Stimulated activated naive CD4-positive, alpha-beta T cell (primary cell): ENCODE measurements around the gene HELZ.
"Not testable (repeated sequence)": the region's sequence is repeated elsewhere in the genome, so short reads cannot be mapped to it uniquely, and the experiment has no call there.

Experiments used
- DNase-seq, 6 experiments: peaks; one replicate each; lab custom pipeline; 2025; lab: John Stamatoyannopoulos, UW

Gene HELZ, protein sequence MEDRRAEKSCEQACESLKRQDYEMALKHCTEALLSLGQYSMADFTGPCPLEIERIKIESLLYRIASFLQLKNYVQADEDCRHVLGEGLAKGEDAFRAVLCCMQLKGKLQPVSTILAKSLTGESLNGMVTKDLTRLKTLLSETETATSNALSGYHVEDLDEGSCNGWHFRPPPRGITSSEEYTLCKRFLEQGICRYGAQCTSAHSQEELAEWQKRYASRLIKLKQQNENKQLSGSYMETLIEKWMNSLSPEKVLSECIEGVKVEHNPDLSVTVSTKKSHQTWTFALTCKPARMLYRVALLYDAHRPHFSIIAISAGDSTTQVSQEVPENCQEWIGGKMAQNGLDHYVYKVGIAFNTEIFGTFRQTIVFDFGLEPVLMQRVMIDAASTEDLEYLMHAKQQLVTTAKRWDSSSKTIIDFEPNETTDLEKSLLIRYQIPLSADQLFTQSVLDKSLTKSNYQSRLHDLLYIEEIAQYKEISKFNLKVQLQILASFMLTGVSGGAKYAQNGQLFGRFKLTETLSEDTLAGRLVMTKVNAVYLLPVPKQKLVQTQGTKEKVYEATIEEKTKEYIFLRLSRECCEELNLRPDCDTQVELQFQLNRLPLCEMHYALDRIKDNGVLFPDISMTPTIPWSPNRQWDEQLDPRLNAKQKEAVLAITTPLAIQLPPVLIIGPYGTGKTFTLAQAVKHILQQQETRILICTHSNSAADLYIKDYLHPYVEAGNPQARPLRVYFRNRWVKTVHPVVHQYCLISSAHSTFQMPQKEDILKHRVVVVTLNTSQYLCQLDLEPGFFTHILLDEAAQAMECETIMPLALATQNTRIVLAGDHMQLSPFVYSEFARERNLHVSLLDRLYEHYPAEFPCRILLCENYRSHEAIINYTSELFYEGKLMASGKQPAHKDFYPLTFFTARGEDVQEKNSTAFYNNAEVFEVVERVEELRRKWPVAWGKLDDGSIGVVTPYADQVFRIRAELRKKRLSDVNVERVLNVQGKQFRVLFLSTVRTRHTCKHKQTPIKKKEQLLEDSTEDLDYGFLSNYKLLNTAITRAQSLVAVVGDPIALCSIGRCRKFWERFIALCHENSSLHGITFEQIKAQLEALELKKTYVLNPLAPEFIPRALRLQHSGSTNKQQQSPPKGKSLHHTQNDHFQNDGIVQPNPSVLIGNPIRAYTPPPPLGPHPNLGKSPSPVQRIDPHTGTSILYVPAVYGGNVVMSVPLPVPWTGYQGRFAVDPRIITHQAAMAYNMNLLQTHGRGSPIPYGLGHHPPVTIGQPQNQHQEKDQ (N-terminal part only)

DNA sequence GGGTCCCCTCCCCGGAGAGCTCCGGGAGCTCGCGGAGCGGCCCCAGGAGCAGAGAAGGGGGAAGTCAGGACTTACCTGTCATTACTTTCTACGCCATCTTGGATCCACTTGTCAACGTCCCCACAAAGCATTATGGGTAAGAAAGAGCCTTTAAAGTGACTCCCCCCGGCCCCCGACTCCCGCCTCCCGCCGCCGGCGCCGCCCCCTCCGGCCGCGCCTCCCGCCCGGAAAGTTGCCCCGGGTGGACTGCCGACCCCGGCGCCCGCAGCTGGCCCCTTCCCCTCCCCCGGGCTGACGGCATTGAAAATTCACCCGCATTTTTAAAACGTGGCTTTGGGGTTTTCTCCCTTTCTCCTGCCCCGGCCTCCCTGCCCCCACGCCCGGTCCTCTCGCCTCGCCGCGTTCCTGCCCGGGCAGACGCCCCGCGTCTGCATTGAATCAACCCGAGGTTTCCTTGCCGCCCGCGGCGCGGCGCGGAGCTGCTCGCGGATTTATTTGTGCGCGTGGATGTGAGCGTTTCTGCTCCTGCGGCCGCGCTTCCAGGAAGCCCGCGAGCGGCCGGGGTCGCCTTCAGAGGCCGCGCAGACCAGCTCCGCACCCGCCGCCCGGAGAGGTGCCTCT, at the start of gene HELZ:
Gene HELZ (minus strand): TSS at position 124 of the 621 bp plus-strand sequence. CDS start 26,392 bp downstream, outside the sequence.
- DNase-seq: peak; percentile 51 to 77 (median 69)

DNA sequence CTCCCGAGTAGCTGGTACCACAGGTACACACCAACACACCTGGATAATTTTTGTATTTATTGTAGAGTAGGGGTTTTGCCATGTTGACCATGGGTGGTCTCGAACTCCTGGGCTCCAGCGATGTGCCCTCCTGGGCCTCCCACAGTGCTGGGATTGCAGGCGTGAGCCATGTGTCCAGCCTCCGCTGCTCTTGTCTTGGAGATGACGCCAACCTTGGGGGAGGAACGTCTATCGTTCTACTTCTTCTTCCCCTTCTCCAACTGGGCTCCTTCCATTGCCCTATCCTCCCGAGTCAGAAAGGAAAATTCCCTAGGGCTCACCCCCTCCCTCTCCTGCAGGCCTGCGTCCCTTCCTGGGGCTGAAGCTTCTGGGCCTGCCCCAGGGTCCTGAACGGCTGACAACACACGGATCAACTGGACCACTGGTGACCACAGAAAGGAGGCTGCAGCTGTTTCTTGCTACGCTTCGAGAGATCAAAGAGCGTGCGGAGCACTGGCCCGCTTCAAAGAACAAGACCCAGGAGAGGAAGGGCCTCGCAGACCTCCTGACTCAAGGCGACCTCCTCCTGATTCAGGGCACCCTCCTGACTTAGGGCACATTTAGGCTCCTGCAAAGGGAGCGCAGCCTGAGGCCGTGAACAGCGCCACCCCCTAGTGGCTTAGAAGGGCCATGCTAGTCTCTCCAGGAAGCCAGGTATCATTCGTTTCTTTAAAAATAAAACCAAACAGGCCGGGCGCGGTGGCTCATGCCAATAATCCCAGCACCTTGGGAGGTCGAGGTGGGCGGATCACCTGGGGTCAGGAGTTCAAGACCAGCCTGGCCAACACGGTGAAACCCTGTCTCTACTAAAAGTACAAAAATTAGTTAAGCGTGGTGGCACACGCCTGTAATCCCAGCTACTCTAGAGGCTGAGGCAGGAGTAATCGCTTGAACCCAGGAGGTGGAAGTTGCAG, 48.5 kb upstream of the HELZ start:
- peak; percentile 23 to 68 (median 32) for DNase-seq

DNA sequence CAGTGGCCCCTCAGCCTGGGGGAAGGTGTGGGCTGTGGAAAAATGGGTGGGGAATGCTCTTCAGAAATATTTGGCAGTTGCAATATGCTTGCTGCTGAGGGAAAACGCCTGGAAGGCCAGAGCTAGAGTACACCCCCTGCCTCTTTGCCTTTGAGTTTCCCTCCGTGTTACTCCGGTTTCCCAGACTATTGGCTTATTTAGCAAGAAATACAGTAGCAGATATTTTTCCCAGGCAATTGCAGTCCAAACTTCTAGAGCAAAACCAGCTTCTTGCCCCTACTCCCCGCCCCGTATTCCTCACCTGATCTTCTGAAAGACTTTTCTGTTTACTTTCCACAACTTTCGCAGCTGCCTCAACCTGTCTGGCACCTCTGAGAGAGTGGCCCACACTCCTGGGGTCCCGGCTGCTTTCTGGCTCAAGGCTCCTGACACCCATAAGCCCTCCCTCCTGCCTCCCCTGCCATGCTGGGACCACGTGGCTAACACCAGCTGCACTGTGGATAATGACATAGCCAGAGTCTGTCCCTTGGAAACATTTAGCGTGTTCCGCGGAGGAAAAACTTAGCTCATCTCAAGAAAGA, 45.8 kb upstream of the HELZ start:
- DNase-seq: no peak

DNA sequence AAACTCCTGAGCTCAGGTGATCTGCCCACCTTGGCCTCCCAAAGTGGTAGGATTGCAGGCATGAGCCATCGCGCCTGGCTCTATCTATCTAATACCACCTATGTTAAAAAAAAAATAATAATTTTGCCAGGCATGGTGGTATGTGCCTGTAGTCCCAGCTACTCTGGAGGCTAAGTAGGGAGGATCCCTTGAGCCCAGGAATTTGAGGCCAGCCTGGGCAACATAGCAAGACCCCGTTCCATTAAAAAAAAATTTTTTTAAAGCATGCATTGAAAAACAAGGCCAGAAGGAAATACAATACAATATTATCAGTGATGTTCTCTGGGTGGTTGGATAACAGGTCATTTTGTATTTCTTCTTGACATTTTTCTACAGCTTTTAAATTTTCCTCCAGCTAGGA, 45.2 kb upstream of the HELZ start:
- no peak for DNase-seq

DNA sequence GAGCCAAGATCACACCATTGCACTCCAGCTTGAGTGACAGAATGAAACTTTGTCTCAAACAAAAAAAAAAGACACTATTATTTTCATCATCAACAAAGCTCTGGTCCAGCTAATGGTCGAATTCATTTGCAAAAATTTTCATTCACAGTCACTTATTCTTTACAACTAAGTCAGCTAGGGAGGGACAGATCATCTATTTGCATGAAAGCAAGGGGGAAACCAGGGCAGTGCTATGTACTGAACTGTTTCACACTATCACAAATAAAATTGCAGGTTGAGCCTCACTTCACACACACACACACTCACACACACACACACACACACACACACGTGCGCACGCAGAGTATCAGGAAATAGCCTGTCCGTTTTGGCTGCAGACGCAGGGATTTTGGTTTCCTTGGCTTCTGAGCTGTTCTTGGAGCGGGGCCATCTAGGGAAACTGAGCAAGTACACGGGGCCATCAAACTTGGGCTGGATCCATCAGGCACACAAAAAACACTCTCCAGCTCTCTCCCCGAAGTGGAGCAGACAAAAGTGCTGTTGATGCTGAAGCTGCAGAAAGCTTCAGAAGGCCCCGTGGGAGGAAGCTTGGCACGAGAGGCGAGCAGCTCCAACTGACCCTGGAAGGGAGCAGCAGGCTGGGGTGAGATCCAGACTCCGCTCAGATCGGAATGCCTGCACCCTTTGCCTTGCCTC, 44.3 kb upstream of the HELZ start:
- no peak for DNase-seq

DNA sequence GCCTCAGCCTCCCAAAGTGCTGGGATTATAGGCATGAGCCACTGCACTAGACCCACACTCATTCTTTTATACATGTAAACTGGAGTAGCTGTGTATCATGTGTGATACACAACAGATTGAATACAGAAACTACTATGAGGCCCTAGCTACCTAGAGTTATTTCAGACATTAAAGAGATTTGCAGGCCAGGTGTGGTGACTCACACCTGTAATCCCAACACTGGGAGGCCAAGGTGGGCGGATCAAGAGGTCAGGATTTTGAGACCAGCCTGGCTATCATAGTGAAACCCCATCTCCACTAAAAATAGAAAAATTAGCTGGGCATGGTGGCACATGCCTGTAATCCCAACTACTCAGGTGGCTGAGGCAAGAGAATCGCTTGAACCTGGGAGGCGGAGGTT, 41.8 kb upstream of the HELZ start:
- not testable (repeated sequence) for DNase-seq

DNA sequence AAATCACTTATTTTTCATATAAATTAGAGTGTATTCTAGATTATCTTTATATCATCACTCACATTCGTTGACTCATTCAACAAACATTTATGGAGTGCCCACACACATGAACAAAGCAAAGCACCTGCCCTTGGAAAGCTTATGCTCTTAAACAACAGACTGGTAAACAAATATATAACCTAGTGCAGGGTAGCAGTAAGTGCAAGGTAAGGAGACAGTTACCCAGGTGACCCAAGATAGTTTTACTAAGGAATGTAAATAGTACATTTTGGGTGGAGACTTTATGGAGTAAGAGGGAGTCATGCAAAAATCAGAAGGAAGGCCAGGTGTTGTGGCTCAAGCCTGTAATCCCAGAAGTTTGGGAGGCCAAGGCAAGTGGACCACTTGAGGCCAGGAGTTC, 40.4 kb upstream of the HELZ start:
- DNase-seq: no peak

DNA sequence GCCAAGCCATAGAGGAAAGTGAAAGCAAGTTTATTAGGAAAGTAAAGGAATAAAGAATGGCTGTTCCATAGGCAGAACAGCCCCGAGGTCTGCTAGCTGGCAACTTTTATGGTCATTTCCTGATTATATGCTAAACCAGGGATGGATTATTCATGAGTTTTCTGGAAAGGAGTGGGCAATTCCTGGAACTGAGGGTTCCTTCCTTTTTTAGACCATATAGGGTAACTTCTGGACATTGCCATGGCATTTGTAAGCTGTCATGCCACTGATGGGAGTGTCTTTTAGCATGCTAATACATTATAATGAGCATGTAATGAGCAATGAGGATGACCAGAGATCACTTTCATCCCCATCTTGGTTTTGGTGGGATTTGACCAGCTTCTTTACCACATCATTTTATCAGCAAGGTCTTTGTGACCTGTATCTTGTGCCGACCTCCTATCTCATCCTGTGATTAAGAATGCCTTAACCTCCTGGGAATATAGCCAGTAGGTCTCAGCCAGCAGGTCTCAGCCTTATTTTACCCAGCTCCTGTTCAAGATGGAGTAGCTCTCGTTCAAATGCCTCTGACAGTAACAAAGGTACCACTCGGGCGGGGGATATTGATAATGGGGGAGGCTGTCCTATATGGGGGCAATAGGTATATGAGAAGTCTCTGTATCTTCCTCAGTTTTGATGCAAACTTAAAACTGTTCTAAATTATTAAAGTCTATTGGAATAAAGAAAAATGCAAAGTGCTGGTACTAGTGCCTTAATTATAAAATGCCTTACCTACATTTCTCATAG, 38.9 kb upstream of the HELZ start:
- DNase-seq: no peak

DNA sequence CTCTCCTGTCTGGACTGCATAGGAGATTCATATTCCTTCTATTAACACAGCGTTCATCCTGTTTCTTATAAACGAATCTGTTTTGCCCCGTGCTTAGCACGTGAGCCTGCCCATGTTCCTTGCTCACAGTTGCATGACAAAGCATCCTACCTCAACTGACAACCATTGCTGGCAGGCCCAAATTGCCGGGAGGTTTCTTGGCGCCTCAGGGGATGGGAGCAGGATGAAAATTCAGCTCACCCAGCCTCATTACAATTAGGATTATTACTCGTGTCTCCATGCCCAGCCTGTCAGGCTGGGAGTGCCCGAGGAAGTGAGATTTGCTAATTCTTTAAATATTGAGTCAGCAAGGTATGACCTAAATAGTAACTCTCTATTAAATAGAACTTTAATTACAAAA, 36.7 kb upstream of the HELZ start:
- DNase-seq: no peak

DNA sequence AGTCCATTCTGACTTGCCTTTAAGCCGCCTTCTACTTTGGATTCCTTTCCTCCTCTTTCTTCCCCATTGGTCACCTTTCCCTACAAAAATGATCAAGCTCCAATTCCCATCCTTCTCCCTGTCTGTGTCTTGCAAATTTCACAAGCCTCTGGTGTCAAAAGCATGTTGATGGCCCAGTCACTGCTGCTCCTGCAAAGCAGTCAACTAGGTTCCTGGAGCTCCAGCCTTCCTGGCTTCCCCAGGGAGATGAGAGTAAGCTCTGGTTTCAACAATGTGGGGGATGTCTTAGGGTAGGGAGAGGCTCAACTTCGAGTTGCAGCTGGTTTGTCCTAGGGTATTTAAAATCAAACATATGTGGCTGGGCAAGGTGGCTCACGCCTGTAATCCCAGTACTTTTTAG, 36.1 kb upstream of the HELZ start:
- DNase-seq: no peak

DNA sequence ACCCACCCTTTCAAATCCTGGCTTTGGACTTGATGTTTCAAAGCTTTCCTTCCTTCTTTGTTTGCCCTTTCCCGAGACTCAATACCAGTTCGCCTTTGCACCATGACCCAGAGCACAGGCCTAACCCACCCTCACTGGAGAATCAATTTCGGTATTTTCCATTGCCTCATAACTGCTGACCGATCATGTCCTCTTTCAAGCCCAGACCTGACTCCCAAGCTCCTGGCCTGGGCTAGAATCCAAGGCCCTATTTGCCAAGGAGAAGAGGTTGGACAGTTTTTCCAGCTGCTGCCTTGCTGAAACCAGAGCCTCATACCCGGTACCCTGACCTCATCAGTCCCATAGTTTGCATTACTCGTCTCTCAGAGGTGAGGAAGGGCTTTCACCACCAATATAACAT, 35.3 kb upstream of the HELZ start:
- DNase-seq: no peak

DNA sequence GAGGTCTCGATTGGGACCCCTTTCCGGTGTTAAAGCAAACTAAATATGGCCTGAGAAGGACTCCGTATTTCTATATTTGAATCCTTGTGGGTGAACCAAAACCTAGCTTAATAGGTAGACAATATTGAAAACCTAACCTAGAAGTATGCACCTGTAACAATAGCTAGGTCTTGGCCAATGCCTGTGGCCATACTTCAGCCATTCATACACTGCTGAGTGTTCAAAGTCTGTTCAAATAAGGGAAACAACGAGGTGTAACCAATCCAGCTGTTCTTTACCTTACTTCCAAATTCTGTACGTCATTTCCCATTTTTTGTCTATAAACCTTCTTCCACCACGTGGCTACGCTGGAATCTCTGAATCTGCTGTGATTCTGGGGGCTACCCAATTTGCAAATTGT, 34.1 kb upstream of the HELZ start:
- no peak for DNase-seq

DNA sequence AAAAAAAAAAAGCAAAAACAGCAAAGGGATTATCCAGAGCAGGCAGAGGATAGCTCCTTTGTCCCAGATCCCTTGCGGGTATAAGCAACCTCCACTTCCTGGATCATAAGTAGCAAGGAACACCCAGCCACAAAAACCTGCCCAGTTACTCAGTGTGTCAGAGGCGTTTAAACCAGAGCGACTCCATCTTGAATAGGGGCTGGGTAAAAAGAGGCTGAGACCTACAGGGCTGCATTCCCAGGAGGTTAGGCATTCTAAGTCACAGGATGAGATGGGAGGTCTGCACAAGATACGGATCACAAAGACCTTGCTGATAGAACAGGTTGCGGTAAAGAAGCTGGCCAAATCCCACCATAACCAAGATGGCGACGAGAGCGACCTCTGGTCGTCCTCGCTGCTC, 33.4 kb upstream of the HELZ start:
- DNase-seq: no peak

DNA sequence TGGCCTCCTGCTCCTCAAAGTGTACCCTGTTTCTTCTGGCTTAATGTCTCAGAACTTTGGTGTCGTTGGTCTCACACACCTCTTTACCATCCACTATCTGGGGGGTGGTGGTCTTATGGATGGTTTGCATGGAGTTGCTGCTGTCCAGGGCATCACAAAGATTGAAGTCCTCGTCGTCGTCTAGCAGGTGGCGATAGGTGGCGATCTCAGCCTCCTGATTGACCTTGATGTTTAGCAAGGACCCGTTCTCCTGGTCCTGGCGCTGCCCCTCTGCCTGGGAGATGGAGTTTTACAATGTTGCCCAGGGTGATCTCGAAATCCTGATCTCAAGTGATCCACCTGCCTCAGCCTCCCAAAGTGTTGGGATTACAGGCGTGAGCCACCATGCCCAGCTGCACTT, 31.1 kb upstream of the HELZ start:
- DNase-seq: no peak

DNA sequence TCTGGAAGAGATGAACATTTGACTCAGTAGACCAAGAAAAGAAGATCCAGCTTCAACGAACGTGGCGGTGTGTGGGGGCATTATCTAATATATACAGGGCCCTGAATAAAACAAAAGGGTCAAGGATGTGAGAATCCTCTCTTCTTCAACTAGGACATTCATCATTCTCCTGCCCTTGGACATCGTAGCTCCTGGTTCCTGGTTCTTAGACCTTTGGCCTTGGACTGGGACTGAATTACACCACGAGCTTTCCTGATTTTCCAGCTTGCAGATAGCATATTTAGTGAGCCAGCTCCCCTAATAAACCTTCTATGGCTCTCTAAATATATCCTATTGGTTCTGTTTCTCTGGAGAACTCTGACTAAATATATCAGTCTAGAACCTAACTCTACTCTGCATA, 29.5 kb upstream of the HELZ start:
- no peak for DNase-seq

DNA sequence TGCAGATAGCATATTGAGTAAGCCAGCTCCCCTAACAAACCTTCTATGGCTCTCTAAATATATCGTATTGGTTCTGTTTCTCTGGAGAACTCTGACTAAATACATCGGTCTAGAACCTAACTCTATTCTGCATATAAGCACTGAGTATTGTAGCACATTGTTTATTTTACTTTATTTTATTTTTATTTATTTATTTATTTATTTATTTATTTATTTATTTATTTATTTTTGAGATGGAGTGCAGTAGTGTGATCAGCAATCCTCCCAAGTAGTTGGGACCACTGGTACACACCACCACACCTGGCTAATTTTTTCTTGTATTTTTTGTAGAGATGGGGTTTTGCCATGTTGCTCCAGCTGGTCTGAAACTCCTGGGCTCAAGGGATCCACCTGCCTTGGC, 28.9 kb upstream of the HELZ start:
- DNase-seq: no peak

DNA sequence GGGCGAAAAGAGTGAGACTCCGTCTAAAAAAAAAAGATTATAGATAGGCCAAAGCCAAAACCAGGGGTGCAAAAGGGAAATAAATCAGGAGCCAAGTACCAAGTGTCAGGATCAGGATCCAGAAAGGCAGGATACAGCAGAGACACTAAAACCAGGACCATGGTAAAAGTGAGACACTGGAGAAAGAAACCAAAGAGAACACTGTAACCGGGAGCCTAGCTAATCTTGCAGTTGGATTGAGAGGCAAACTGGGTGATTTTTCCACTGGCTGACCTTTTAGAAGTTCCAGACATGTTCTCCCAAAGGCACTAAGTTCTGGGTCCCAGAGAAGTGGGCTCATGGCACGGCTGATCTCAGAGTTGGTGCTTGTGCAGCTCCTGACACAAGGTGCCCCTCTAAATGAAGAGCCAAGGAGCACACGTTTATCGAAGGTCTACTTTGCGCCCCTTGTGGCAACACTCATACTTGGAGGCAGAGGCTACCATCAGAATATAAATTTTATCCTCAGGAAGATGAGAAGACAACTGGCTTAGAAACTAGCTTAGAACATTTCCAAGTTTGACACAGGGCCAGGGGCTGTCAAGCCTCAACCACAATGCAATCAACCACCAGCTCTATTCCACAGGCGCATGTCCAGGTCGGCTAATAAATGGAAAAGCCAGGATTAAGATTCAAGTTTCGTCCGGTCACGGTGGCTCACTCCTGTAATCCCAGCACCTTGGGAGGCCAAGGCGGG, 27.5 kb upstream of the HELZ start:
- DNase-seq: no peak

DNA sequence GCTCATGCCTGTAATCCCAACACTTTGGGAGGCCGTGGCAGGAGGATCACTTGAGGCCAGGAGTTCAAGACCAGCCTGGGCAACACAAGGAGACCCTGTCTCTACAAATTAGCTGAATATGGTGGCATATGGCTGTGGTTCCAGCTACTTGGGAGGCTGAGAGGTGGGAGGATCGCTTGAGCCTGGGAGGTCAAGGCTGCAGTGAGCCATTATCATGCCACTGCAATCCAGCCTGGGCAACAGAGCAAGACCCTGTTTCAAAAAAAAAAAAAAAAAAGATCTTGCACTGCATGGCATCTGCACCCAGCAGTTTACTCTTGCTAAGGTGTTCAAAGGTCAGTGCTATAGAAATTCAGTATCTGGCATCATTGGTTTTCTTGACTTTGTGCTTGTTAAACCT, 26.2 kb upstream of the HELZ start:
- DNase-seq: not testable (repeated sequence)
